GM19397 (cell line): ENCODE results near the gene FHOD3.

Experiments
- ATAC-seq: cut with Tn5 transposase; IDR thresholded peaks from one replicate; pipeline ENCODE4 v1.9.1; 2021; ENCODE audit warnings: mild to moderate bottlenecking, moderate library complexity; ENCODE audit not compliant: unreplicated experiment

The FHOD3 gene

GRCh38 chr18:36321658-36322407 is 24.3 kb downstream of the FHOD3 start:
- ATAC-seq = no peak

GRCh38 chr18:36322408-36322728 is 24.9 kb downstream of the FHOD3 start:
- ATAC-seq = no peak

GRCh38 chr18:36322734-36323133 is 25.2 kb downstream of the FHOD3 start:
- no peak for ATAC-seq

- no peak for ATAC-seq
Observed at GRCh38 chr18:36323421-36323820, 25.9 kb downstream of the FHOD3 start.

- ATAC-seq = no peak
Observed at GRCh38 chr18:36325846-36326245, 28.3 kb downstream of the FHOD3 start.

GRCh38 chr18:36326771-36327170 is 29.3 kb downstream of the FHOD3 start:
- no peak for ATAC-seq

- ATAC-seq = no peak
Observed at GRCh38 chr18:36327352-36328316, 30.1 kb downstream of the FHOD3 start.

GRCh38 chr18:36328385-36328858 is 30.9 kb downstream of the FHOD3 start:
- ATAC-seq = no peak

- no peak for ATAC-seq
Observed at GRCh38 chr18:36328916-36329315, 31.4 kb downstream of the FHOD3 start.

GRCh38 chr18:36329684-36330434 is 32.3 kb downstream of the FHOD3 start:
- ATAC-seq = no peak

GRCh38 chr18:36330435-36331052 is 33.0 kb downstream of the FHOD3 start:
- no peak for ATAC-seq

GRCh38 chr18:36331521-36331971 is 34.0 kb downstream of the FHOD3 start:
- no peak for ATAC-seq

GRCh38 chr18:36333414-36333813 is 35.9 kb downstream of the FHOD3 start:
- no peak for ATAC-seq

GRCh38 chr18:36334798-36335197 is 37.3 kb downstream of the FHOD3 start:
- no peak for ATAC-seq

GRCh38 chr18:36335476-36336279 is 38.2 kb downstream of the FHOD3 start:
- ATAC-seq = no peak

- peak; percentile 65 for ATAC-seq
Observed at GRCh38 chr18:36337679-36338402, 40.3 kb downstream of the FHOD3 start.

GRCh38 chr18:36338403-36338933 is 41.0 kb downstream of the FHOD3 start:
- no peak for ATAC-seq

GRCh38 chr18:36340246-36340645 is 42.7 kb downstream of the FHOD3 start:
- ATAC-seq = no peak

GRCh38 chr18:36341944-36342343 is 44.4 kb downstream of the FHOD3 start:
- no peak for ATAC-seq
